ENCODE results near the gene CDK14.

- TF ChIP-seq CTCF (IDR thresholded peaks at IDR 0.05) (no peak), POLR2A (IDR thresholded peaks at IDR 0.05) (no peak)
Measured at GRCh38 chr7:90625051-90625450, 28.9 kb downstream of the CDK14 start.
